IMR-90 (cell line): ENCODE data around the gene CPLX1. TPM values are rescaled to one million over a fixed set of nuclear protein-coding genes. Genes with fewer than 3 reads are reported as not detected.
A peak's percentile ranks its signal among the peaks of the same experiment; 100 is the strongest.

Experiments
- ATAC-seq: fragments of 200-7000 bp; cut with Tn5 transposase; 2 replicates; pipeline ENCODE4 v1.9.1; 2020; ENCODE audit warnings: low read depth, mild to moderate bottlenecking, moderate library complexity
- BruUV-seq: library from RNA; stranded (reverse); fragments of 400-500 nt; replicated peaks from 2 replicates; lab custom pipeline; 2021; lab: Mats Ljungman, UMichigan
- CTCF ChIA-PET: fragments of 300-600 bp; formaldehyde crosslinking; extraction: SDS; loops from one replicate; lab custom pipeline; 2021; ENCODE audit warnings: antibody characterized with exemption; lab: Yijun Ruan, JAX
- POLR2A ChIA-PET: fragments of 300-600 bp; sonication (Branson Sonifier 250); formaldehyde crosslinking; loops from one replicate; lab custom pipeline; 2022; ENCODE audit warnings: antibody characterized with exemption; ENCODE audit not compliant: unreplicated experiment; lab: Charles Lee
- DNase-seq: peaks from one replicate; pipeline ENCODE4 v3.0.0; 2013
- H2AFZ ChIP-seq: replicated peaks from 2 replicates; pipeline ENCODE3; 2013; ENCODE audit warnings: low read length, mild to moderate bottlenecking; ENCODE audit not compliant: poor library complexity
- H2AK5ac ChIP-seq: 2 replicates; pipeline ENCODE4 v1.6.1; 2013; ENCODE audit warnings: low read depth, low read length, inconsistent platforms
- H2AK9ac ChIP-seq: replicated peaks from 2 replicates; pipeline ENCODE3; 2013; ENCODE audit warnings: mild to moderate bottlenecking, low read depth, low read length, moderate library complexity; ENCODE audit not compliant: poor library complexity
- H2BK120ac ChIP-seq: 2 replicates; pipeline ENCODE4 v1.6.1; 2013; ENCODE audit warnings: low read depth, low read length, inconsistent platforms
- H2BK15ac ChIP-seq: 3 replicates; pipeline ENCODE4 v1.6.1; 2013; ENCODE audit warnings: low read depth, low read length, inconsistent platforms
- H2BK20ac ChIP-seq: 2 replicates; pipeline ENCODE4 v1.6.1; 2013; ENCODE audit warnings: low read depth, mild to moderate bottlenecking, inconsistent platforms, low read length, moderate library complexity
- H2BK5ac ChIP-seq: 2 replicates; pipeline ENCODE4 v1.6.1; 2013; ENCODE audit warnings: mild to moderate bottlenecking, low read depth, low read length, inconsistent platforms; ENCODE audit not compliant: poor library complexity, severe bottlenecking
- H3K14ac ChIP-seq: replicated peaks from 2 replicates; pipeline ENCODE4 v1.6.1; 2013; ENCODE audit warnings: low read depth, low read length, inconsistent platforms
- H3K18ac ChIP-seq: 2 replicates; pipeline ENCODE4 v1.6.1; 2013; ENCODE audit warnings: low read depth, low read length, control low read depth
- H3K23ac ChIP-seq: 2 replicates; pipeline ENCODE4 v1.6.1; 2013; ENCODE audit warnings: low read depth, low read length, inconsistent platforms
- H3K27ac ChIP-seq: 2 replicates; pipeline ENCODE4 v1.5.1; 2013; ENCODE audit warnings: mild to moderate bottlenecking, control low read depth, low read length; ENCODE audit not compliant: insufficient read depth
- H3K27me3 ChIP-seq: 2 replicates; pipeline ENCODE4 v1.6.1; 2013; ENCODE audit warnings: low read length; ENCODE audit not compliant: control insufficient read depth, insufficient read depth
- H3K36me3 ChIP-seq: 2 replicates; pipeline ENCODE4 v1.6.1; 2013; ENCODE audit warnings: low read length, mixed read lengths; ENCODE audit not compliant: control insufficient read depth, insufficient read depth
- H3K4ac ChIP-seq: 2 replicates; pipeline ENCODE4 v1.6.1; 2013; ENCODE audit warnings: low read depth, low read length, inconsistent platforms
- H3K4me1 ChIP-seq: 2 replicates; pipeline ENCODE4 v1.6.1; 2013; ENCODE audit warnings: low read length, mixed read lengths; ENCODE audit not compliant: control insufficient read depth, insufficient read depth
- H3K4me2 ChIP-seq: 2 replicates; pipeline ENCODE4 v1.6.1; 2013; ENCODE audit warnings: low read depth, mild to moderate bottlenecking, control low read depth, low read length, moderate library complexity
- H3K4me3 ChIP-seq: 2 replicates; pipeline ENCODE4 v1.5.1; 2013; ENCODE audit warnings: low read depth, mild to moderate bottlenecking, control low read depth, low read length, moderate library complexity; ENCODE audit not compliant: insufficient read depth
- H3K56ac ChIP-seq: 2 replicates; pipeline ENCODE4 v1.6.1; 2013; ENCODE audit warnings: low read length, inconsistent platforms; ENCODE audit not compliant: insufficient read depth; ENCODE audit errors: extremely low read depth
- H3K79me1 ChIP-seq, 2 experiments: 2 replicates each; pipeline ENCODE4 v1.6.1; 2013; ENCODE audit warnings: low read length in 2 of 2, inconsistent platforms in 1 of 2, low read depth in 1 of 2
- H3K9ac ChIP-seq: 2 replicates; pipeline ENCODE4 v1.6.1; 2013; ENCODE audit warnings: low read depth, low read length, control low read depth
- H3K9me1 ChIP-seq: 2 replicates; pipeline ENCODE4 v1.6.1; 2013; ENCODE audit warnings: low read length, inconsistent platforms; ENCODE audit not compliant: insufficient read depth
- H3K9me3 ChIP-seq: 2 replicates; pipeline ENCODE4 v1.6.1; 2013; ENCODE audit warnings: low read length; ENCODE audit not compliant: control insufficient read depth, insufficient read depth
- H4K20me1 ChIP-seq: 2 replicates; pipeline ENCODE4 v1.6.1; 2013; ENCODE audit warnings: low read length, inconsistent platforms; ENCODE audit not compliant: insufficient read depth
- H4K5ac ChIP-seq: 2 replicates; pipeline ENCODE4 v1.6.1; 2013; ENCODE audit warnings: mild to moderate bottlenecking, low read depth, low read length, control low read depth
- H4K8ac ChIP-seq, 2 experiments: 2 replicates each; pipeline ENCODE4 v1.6.1; 2013; ENCODE audit warnings: low read depth in 2 of 2, low read length in 2 of 2, control low read depth in 1 of 2, inconsistent platforms in 1 of 2
- H4K91ac ChIP-seq: 2 replicates; pipeline ENCODE4 v1.6.1; 2013; ENCODE audit warnings: low read depth, low read length, inconsistent platforms; ENCODE audit not compliant: insufficient read depth
- BHLHE40 ChIP-seq: fragments of 150-350 bp; IDR thresholded peaks from 2 replicates; pipeline ENCODE4 v1.6.1; 2016; ENCODE audit warnings: mild to moderate bottlenecking, low read depth, low read length
- CEBPB ChIP-seq: IDR thresholded peaks from 2 replicates; pipeline ENCODE4 v1.6.1; 2012; ENCODE audit warnings: low read depth, low read length, improper control_type of control experiment
- CHD1 ChIP-seq: IDR thresholded peaks from 2 replicates; pipeline ENCODE4 v1.6.1; 2012; ENCODE audit warnings: low read depth, low read length, improper control_type of control experiment
- ELK1 ChIP-seq: fragments of 150-350 bp; IDR thresholded peaks from 2 replicates; pipeline ENCODE4 v1.6.1; 2016; ENCODE audit warnings: low read depth, mild to moderate bottlenecking, low read length, moderate library complexity, borderline replicate concordance
- FOS ChIP-seq: fragments of 150-350 bp; IDR thresholded peaks from 2 replicates; pipeline ENCODE4 v1.6.1; 2016; ENCODE audit warnings: low read depth, low read length
- MAFK ChIP-seq: IDR thresholded peaks from 2 replicates; pipeline ENCODE4 v1.6.1; 2012; ENCODE audit warnings: low read depth, low read length, improper control_type of control experiment
- MAZ ChIP-seq: IDR thresholded peaks from 2 replicates; pipeline ENCODE4 v1.6.1; 2012; ENCODE audit warnings: low read depth, mild to moderate bottlenecking, low read length, improper control_type of control experiment, moderate library complexity, borderline replicate concordance
- MXI1 ChIP-seq: IDR thresholded peaks from 2 replicates; pipeline ENCODE4 v1.6.1; 2012; ENCODE audit warnings: low read depth, mild to moderate bottlenecking, low read length, moderate library complexity, borderline replicate concordance
- NFE2L2 ChIP-seq: fragments of 150-350 bp; IDR thresholded peaks from 2 replicates; pipeline ENCODE4 v1.6.1; 2016; ENCODE audit warnings: low read depth, mild to moderate bottlenecking, low read length
- POLR2A ChIP-seq: IDR thresholded peaks from 2 replicates; pipeline ENCODE4 v1.6.1; 2012; ENCODE audit warnings: mild to moderate bottlenecking, low read depth, low read length
- RAD21 ChIP-seq: IDR thresholded peaks from 2 replicates; pipeline ENCODE4 v1.6.1; 2012; ENCODE audit warnings: low read length, improper control_type of control experiment
- RCOR1 ChIP-seq: IDR thresholded peaks from 2 replicates; pipeline ENCODE4 v1.6.1; 2012; ENCODE audit warnings: mild to moderate bottlenecking, low read length, improper control_type of control experiment; ENCODE audit not compliant: insufficient replicate concordance
- RFX5 ChIP-seq: IDR thresholded peaks from 2 replicates; pipeline ENCODE4 v1.8.0; 2012; ENCODE audit warnings: low read depth, mild to moderate bottlenecking, low read length, moderate library complexity
- SMC3 ChIP-seq: fragments of 150-350 bp; IDR thresholded peaks from 2 replicates; pipeline ENCODE4 v1.6.1; 2016; ENCODE audit warnings: low read depth, mild to moderate bottlenecking, antibody characterized with exemption, low read length, moderate library complexity
- USF2 ChIP-seq: fragments of 150-350 bp; IDR thresholded peaks from 2 replicates; pipeline ENCODE4 v1.6.1; 2017; ENCODE audit warnings: mild to moderate bottlenecking, antibody characterized with exemption, low read length, low read depth
- WGBS, 2 experiments: methylation state at CpG; one replicate each; pipeline versions ENCODE4 v1.1.5 to v1.1.7; 2013; ENCODE audit warnings: missing lambda C conversion rate in 2 of 2; ENCODE audit not compliant: insufficient read length in 1 of 2; ENCODE audit errors: extremely low coverage in 2 of 2; 5-methylcytosine and 5-hydroxymethylcytosine counted together
- dilution Hi-C: fragments of 300-500 bp; cut with HindIII; formaldehyde crosslinking; loops from one replicate; pipeline ENCODE4 v1.14.3; 2018; ENCODE audit warnings: low sequenced_read_pairs; ENCODE audit not compliant: unreplicated experiment
- in situ Hi-C: fragments of 300-500 bp; cut with MboI; formaldehyde crosslinking; loops from 3 replicates; pipeline ENCODE4 v1.14.3; 2019; ENCODE audit warnings: low sequenced_read_pairs, inconsistent platforms, mixed read lengths
- intact Hi-C: fragments of 100-400 bp; cut with micrococcal nuclease; formaldehyde crosslinking; loops from 2 replicates; pipeline ENCODE4 v1.10.0; 2022
- polyA plus RNA-seq, 3 experiments: library from polyadenylated mRNA; depleted of rRNA; stranded (reverse); fragments of >200 nt; gene quantifications; 2 replicates each; pipeline ENCODE4 v1.2.3, GENCODE V29; 2012; ENCODE audit warnings: low replicate concordance in 1 of 3
- total RNA-seq: library from RNA; depleted of rRNA; stranded (reverse); fragments of >200 nt; gene quantifications from 2 replicates; pipeline ENCODE4 v1.2.3, GENCODE V29; 2012
- TF ChIP-seq, protein P1 (sequence below): conservative IDR thresholded peaks from 2 replicates; pipeline ENCODE4 v1.5.1; 2012; ENCODE audit warnings: mild to moderate bottlenecking, low read depth, low read length, improper control_type of control experiment

CPLX1 gene
- total and polyA plus RNA-seq, 2 of the 4 experiments (the other 2 are of a cell fraction): 0.05 TPM; not detected in 1

GRCh38 chr4:856225-856901 is 30.4 kb upstream of the CPLX1 start:
- Histone ChIP-seq H3K56ac (no peak overlapping the region), H3K9ac (no peak overlapping the region), H3K18ac (no peak overlapping the region), H3K14ac (no peak overlapping the region), H3K36me3 (peaks cover 52% of the 10 kb centered on the region), H3K9me3 (no peaks in the 10 kb centered on the region), H3K27ac (no peak overlapping the region), H3K9me1 (0 out of 2 replicates have a peak, but pooled peaks cover 3% of the 10 kb centered on the region), H4K20me1 (peaks cover 8% of the 10 kb centered on the region), H3K4me3 (no peak overlapping the region), H2AK5ac (no peak overlapping the region), H4K8ac (no peak overlapping the region), H2BK20ac (no peak overlapping the region), H3K4me2 (no peak overlapping the region), H2BK5ac (no peak overlapping the region), H3K27me3 (no peaks in the 10 kb centered on the region), H2AFZ (no peak overlapping the region), H2AK9ac (peak overlapping the region; percentile 37), H2BK120ac (no peak overlapping the region), H3K4ac (no peak overlapping the region), H3K23ac (no peak overlapping the region), H4K5ac (no peak overlapping the region), H4K91ac (no peak overlapping the region), H3K4me1 (no peaks in the 10 kb centered on the region), H3K79me1 (peaks cover 0 to 9% of the 10 kb centered on the region in 2 experiments; a peak in 2 of 4 replicates), H2BK15ac (no peak overlapping the region)
- no TSS peak for BruUV-seq
- no peak for ATAC-seq
- 100% methylated on average over 3 of the region's 3 CpGs; no CpG with 5 or more reads in 1 of the 2 experiments for WGBS, 2 experiments
- no peak for DNase-seq
- ChIA-PET CTCF (no interaction called here), POLR2A (no interaction called here)
- no peak for TF ChIP-seq RFX5
- no peak for TF ChIP-seq CHD1
- no peak for TF ChIP-seq RAD21
- TF ChIP-seq SMC3: no peak
- no peak for TF ChIP-seq BHLHE40
- TF ChIP-seq RCOR1: no peak
- TF ChIP-seq MAZ: no peak
- no peak for TF ChIP-seq FOS
- TF ChIP-seq USF2: no peak
- TF ChIP-seq, protein P1, sequence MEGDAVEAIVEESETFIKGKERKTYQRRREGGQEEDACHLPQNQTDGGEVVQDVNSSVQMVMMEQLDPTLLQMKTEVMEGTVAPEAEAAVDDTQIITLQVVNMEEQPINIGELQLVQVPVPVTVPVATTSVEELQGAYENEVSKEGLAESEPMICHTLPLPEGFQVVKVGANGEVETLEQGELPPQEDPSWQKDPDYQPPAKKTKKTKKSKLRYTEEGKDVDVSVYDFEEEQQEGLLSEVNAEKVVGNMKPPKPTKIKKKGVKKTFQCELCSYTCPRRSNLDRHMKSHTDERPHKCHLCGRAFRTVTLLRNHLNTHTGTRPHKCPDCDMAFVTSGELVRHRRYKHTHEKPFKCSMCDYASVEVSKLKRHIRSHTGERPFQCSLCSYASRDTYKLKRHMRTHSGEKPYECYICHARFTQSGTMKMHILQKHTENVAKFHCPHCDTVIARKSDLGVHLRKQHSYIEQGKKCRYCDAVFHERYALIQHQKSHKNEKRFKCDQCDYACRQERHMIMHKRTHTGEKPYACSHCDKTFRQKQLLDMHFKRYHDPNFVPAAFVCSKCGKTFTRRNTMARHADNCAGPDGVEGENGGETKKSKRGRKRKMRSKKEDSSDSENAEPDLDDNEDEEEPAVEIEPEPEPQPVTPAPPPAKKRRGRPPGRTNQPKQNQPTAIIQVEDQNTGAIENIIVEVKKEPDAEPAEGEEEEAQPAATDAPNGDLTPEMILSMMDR: no peak
- no peak for TF ChIP-seq CEBPB
- TF ChIP-seq MAFK: no peak
- TF ChIP-seq ELK1: no peak
- TF ChIP-seq NFE2L2: no peak
- TF ChIP-seq POLR2A: no peak
- TF ChIP-seq MXI1: no peak
- intact Hi-C loops: no loop called here
- in situ Hi-C loops: no loop called here
- dilution Hi-C loops: no loop called here
